Activated CD8-positive, alpha-beta memory T cell treated with anti-CD3 and anti-CD28 coated beads for 36 hours (primary cell): ENCODE data around the gene KEAP1. TPM values are rescaled to one million over a fixed set of nuclear protein-coding genes. Genes with fewer than 3 reads are reported as not detected.

ENCODE experiments used
- CTCF ChIA-PET: fragments of 350-600 bp; sonication (Branson Sonifier 250); formaldehyde crosslinking; loops from one replicate; lab custom pipeline; 2021; ENCODE audit warnings: antibody characterized with exemption; lab: Charles Lee
- POLR2A ChIA-PET: fragments of 350-600 bp; sonication (Branson Sonifier 250); formaldehyde crosslinking; loops from one replicate; lab custom pipeline; 2021; ENCODE audit warnings: antibody characterized with exemption; lab: Charles Lee
- total RNA-seq, 2 experiments: library from RNA; stranded (reverse); gene quantifications; one replicate each; pipeline ENCODE4 v1.2.3, GENCODE V29; 2021

The KEAP1 gene
- total RNA-seq, 2 experiments from 2014 or later: 90.6 to 94.8 TPM

DNA sequence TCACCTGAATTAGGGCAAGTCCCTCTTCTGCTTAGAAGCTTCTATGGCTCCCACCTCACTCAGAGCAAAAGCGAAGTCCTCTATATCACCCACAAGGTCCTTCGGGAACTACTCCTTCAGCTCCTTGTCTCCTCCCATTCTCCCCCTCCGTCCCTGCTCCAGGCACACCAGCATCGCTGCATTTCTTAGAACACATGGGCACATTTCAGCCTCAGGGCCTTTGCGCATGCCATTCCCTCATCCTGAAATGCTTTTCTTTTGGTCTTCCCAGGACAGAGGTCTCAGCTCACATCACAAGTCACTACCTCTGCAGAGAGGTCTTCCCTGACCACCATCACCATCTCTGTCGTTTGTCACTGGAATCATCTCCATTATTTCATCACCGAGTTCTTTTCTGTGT, 10.1 kb upstream of the KEAP1 start:
- CTCF ChIA-PET: interaction anchor here (1.0 to 1.7 kb wide), 6 partner anchors 28 to 89 kb away, joined by 3 to 5 read pairs (median 4); no protein-coding TSS in a partner anchor
- POLR2A ChIA-PET: no interaction called here

DNA sequence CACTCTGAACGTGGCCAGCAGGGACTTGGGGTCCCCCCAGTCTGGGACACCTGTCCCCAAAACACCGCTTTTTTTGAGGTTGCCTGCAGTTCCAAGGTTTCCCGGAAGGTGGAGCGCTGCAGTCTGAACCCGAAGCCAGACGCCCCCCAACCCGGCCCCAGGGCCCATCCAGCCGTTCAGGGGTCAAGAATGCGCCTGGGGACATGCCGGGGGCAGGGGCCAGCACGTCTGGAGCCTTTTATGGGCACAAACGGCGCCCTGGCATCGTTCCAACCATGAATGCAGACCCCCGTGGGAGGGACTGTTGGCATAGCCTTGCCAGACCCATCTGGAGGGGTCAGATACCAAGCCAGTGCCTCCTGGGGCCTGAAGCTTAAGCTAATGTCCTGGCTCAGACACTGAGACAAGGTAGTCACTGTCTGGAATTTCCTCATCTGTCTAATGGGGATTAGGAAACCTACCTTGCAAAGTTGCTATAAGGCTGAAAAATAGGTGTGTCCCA, 7.2 kb upstream of the KEAP1 start:
- POLR2A ChIA-PET: interaction anchor here (0.6 kb wide), 1 partner anchor 189 kb away, joined by 4 read pairs; no protein-coding TSS in a partner anchor
- CTCF ChIA-PET: interaction anchor here (0.6 to 1.5 kb wide), 5 partner anchors 10 to 189 kb away, joined by 3 read pairs; no protein-coding TSS in a partner anchor

GRCh38 chr19:10508707-10509106, 5.6 kb upstream of the KEAP1 start:
- CTCF ChIA-PET: interaction anchor here (1.0 to 2.4 kb wide), 7 partner anchors 12 to 190 kb away, joined by 3 to 13 read pairs (median 4); partner anchors contain the start of gene CDC37
- POLR2A ChIA-PET: no interaction called here

DNA sequence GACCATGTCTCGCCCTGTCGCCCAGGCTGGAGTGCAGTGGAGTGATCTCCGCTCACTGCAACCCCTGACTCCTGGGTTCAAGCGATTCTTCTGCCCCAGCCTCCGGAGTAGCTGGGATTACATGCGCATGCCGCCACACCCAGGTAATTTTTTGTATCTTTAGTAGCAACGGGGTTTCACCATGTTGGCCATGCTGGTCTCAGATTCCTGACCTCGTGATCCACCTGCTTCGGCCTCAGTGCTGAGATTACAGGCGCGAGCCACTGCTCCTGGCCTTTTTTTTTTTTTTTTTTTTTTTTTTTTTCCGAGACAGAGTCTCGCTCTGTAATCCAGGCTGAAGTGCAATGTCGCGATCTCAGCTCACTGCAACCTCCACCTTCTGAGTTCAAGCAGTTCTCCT, 4.9 kb upstream of the KEAP1 start:
- CTCF ChIA-PET: interaction anchor here (0.6 to 2.4 kb wide), 11 partner anchors 9 to 191 kb away, joined by 3 to 13 read pairs (median 4); partner anchors contain the start of genes CDC37 and S1PR5
- POLR2A ChIA-PET: interaction anchor here (0.7 kb wide), 1 partner anchor 34 kb away, joined by 13 read pairs; no protein-coding TSS in a partner anchor

DNA sequence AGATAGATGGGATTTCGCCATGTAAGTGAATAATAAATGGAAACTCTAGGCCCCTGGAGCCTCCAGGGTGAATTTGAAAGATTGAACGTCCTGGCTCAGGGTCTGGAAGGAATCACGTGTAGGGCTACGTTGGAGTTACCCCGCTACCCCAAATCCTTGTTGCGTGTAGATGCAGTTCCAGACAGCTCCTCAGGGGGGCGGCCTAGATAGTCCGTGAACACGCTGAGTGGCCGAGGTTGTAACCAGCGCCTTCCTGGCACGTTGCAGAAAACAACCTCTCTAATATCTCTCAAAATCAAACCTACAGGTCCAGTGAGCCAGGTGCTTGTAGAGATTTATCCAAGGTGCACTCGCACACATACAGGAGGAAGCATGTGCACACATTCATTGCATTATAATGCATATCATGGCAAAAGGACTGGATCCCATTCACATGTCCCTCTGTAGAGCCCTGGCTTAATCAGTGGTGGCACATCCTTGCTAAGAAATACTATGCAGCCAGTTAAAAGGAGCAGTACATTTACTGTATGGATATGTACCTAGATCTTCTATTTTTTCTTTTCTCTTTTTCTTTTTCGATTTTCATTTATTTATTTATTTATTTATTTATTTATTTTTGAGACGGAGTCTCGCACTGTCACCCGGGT, 2.5 kb upstream of the KEAP1 start:
- ChIA-PET CTCF (interaction anchor here (0.6 to 1.8 kb wide), 15 partner anchors 11 to 94 kb away, joined by 3 to 7 read pairs (median 3); partner anchors contain the start of gene CDKN2D), POLR2A (interaction anchor here (0.5 kb wide), 1 partner anchor 77 kb away, joined by 4 read pairs; no protein-coding TSS in a partner anchor)

- CTCF ChIA-PET: no interaction called here
- POLR2A ChIA-PET: interaction anchor here (0.6 to 1.4 kb wide), 5 partner anchors 9 to 94 kb away, joined by 3 to 5 read pairs (median 4); no protein-coding TSS in a partner anchor
Measured at GRCh38 chr19:10502524-10503001, 593 bp downstream of the KEAP1 start.

DNA sequence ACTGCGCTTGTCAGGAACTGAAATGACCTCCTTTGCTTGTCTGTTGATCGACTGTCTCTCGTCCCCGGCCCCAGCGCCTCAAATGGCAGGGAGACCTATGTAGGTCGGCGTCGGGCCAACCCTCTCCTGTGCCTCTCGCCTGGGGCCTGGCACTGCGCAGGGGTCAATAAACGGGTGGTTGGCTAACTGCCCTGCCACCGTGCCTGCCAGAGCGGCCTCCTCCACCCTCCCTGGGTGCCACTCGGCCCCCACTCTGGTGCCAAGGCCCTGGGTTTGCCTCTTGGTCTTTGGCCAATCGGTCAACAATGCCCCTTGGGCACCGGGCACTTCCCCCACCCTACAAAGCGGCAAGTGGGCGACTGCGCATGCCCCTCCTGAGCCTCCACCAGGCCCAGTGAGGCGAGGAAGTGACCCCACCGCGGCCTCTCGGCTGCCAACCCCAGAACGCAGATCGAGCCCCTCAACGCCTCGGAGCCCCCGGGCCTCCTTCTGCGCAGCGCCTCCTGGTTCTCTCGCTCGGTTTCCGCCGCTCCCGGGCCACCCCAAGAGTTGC, 1.1 kb downstream of the KEAP1 start:
- ChIA-PET CTCF (interaction anchor here (0.5 to 0.7 kb wide), 2 partner anchors 86 to 253 kb away, joined by 3 to 5 read pairs; no protein-coding TSS in a partner anchor), POLR2A (interaction anchor here (1.4 kb wide), 1 partner anchor 93 kb away, joined by 4 read pairs; no protein-coding TSS in a partner anchor)

- POLR2A ChIA-PET: interaction anchor here (0.6 kb wide), 1 partner anchor 57 kb away, joined by 3 read pairs; no protein-coding TSS in a partner anchor
Measured at GRCh38 chr19:10500247-10500592, 2.9 kb downstream of the KEAP1 start.

GRCh38 chr19:10499550-10500246, 3.5 kb downstream of the KEAP1 start:
- CTCF ChIA-PET: interaction anchor here (0.7 to 1.3 kb wide), 5 partner anchors 27 to 329 kb away, joined by 3 to 5 read pairs (median 4); partner anchors contain the start of gene ICAM1
- POLR2A ChIA-PET: no interaction called here

More at GRCh38 chr19:10500247-10500592, 2.9 kb downstream of the KEAP1 start:
- CTCF ChIA-PET: interaction anchor here (0.6 to 1.3 kb wide), 7 partner anchors 12 to 330 kb away, joined by 3 to 5 read pairs (median 3); partner anchors contain the start of gene ICAM1

DNA sequence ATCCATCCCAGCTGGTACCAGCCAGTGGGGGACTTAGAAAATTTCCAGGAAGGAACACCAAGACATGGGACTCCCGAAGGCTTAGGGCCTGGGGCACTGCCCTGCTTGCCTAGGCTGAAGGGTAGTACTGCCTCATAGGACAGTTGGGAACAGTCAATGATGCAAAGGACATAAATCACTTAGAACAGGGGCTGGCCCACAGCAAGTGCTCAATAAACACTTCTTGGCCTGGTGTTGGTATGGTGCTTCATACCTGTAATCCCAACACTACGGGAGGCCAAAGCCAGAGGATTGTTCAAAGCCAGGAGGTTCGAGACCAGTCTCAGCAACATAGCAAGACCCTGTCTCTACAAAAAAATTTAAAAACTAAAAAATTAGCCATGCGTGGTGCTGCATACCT, 5.8 kb downstream of the KEAP1 start:
- ChIA-PET CTCF (interaction anchor here (0.6 kb wide), 1 partner anchor 23 kb away, joined by 3 read pairs; no protein-coding TSS in a partner anchor), POLR2A (interaction anchor here (0.6 kb wide), 1 partner anchor 54 kb away, joined by 3 read pairs; no protein-coding TSS in a partner anchor)

DNA sequence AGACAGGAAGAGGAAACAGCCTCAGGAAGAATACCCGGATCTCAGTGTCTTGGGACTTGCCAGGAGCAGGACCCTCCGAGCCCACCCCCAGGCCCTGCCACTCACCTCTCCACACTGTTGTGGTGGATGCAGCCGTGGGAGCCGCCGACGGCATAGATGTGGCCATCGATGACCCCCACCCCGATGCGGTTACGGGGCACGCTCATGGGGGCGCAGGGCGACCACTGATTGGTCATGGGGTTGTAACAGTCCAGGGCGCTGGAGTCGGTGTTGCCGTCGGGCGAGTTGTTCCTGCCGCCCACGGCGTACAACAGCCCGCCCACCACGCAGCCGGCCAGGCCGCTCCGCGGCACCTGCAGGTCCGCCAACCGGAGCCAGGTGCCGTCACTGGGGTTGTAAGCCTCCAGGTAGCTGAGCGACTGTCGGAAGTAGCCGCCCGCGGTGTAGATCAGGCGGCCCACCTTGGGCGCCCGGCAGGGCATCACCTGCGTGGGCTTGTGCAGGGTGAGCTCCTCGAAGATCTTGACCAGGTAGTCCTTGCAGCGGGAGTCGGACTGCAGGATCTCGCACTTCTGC, 11.6 kb downstream of the KEAP1 start:
- POLR2A ChIA-PET: no interaction called here
- CTCF ChIA-PET: interaction anchor here (0.6 to 2.2 kb wide), 7 partner anchors 13 to 152 kb away, joined by 3 to 9 read pairs (median 3); no protein-coding TSS in a partner anchor

DNA sequence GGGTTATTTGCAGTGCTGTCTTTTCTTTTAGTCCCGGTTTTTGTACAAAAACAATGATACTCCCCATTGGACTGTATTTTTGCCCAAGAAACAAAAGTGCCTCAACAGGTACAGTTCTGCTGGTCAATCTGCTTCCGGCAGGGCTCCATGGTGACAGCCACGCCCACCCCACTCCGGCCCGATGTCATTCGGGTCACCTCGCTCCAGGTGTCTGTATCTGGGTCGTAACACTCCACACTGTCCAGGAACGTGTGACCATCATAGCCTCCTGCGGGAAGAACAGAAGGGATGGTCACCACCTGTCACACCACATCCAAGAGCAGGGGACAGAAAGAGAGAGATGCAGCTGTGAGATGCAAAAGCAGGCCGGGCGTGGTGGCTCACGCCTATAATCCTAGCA, 16.6 kb downstream of the KEAP1 start:
- ChIA-PET CTCF (no interaction called here), POLR2A (interaction anchor here (0.6 kb wide), 2 partner anchors 14 to 209 kb away, joined by 4 to 7 read pairs; no protein-coding TSS in a partner anchor)

- ChIA-PET CTCF (interaction anchor here (0.8 to 2.2 kb wide), 11 partner anchors 11 to 74 kb away, joined by 3 to 9 read pairs (median 3); no protein-coding TSS in a partner anchor), POLR2A (no interaction called here)
Measured at GRCh38 chr19:10478903-10479384, 24.2 kb downstream of the KEAP1 start.

DNA sequence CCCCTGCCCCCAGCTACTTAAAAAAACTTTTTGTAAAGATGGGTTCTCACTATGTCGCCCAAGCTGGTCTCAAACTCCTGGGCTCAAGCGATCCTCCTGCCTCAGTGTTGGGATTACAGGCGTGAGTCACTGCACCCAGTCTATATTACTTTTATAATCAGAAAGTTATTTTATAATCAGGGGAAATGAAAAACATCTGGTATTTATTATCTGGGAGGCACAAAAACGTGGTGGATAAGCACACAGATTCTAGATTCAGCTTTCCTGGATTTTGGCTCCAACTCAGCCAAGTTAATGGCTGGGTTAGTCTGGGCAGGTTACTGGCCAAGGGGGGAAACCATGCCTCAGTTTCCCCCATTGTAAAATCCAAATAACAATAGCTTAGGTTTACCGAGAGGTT, 24.7 kb downstream of the KEAP1 start:
- POLR2A ChIA-PET: no interaction called here
- CTCF ChIA-PET: interaction anchor here (0.6 to 2.2 kb wide), 11 partner anchors 12 to 382 kb away, joined by 3 to 9 read pairs (median 3); no protein-coding TSS in a partner anchor

GRCh38 chr19:10474962-10475451, 28.1 kb downstream of the KEAP1 start:
- POLR2A ChIA-PET: no interaction called here
- CTCF ChIA-PET: interaction anchor here (0.6 to 1.2 kb wide), 3 partner anchors 22 to 1894 kb away, joined by 3 to 4 read pairs (median 3); no protein-coding TSS in a partner anchor

DNA sequence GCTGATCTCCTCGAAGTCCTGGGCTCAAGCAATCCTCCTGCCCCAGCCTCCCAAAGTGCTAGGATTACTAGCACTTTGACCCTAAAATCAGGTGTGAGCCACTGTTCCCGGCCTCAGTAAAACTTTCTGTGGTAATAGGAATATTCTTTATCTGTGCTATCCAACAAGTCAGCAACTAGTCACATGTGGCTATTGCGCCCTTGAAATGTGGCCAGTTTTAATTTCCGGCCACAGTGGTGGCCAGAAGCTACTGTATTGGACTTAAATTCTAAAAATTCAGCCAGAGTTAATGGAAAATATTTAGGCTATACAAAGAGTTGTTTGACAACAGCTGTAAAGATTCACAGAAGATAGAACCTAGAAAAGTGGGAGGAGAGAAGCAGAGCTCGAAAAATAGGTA, 30.0 kb downstream of the KEAP1 start:
- ChIA-PET POLR2A (no interaction called here), CTCF (interaction anchor here (0.6 to 2.0 kb wide), 3 partner anchors 31 to 226 kb away, joined by 4 to 6 read pairs (median 5); no protein-coding TSS in a partner anchor)

- POLR2A ChIA-PET: interaction anchor here (0.6 to 0.8 kb wide), 3 partner anchors 15 to 84 kb away, joined by 5 to 7 read pairs (median 7); no protein-coding TSS in a partner anchor
- CTCF ChIA-PET: interaction anchor here (0.6 to 1.4 kb wide), 4 partner anchors 28 to 296 kb away, joined by 3 read pairs; partner anchors contain the start of gene RAVER1
Measured at GRCh38 chr19:10471909-10472308, 31.2 kb downstream of the KEAP1 start.
